HL-60 (cell line): ENCODE data around the gene RHEX.

Experiments
- POLR2AphosphoS5 ChIP-seq: IDR thresholded peaks from 2 replicates; pipeline ENCODE4 v1.6.1; 2012; ENCODE audit warnings: low read depth
- REST ChIP-seq: IDR thresholded peaks from 2 replicates; pipeline ENCODE4 v1.6.1; 2012; ENCODE audit warnings: low read depth; ENCODE audit not compliant: insufficient replicate concordance
- TF ChIP-seq, protein P1 (sequence below): IDR thresholded peaks from one replicate; pipeline ENCODE4 v1.5.1; 2011; ENCODE audit warnings: low read length, control low read depth, inconsistent platforms; ENCODE audit not compliant: insufficient read depth

- TF ChIP-seq POLR2AphosphoS5 (0 out of 2 replicates have a peak, but pooled peaks have one; percentile 19), REST (no peak)
- TF ChIP-seq, protein P1, sequence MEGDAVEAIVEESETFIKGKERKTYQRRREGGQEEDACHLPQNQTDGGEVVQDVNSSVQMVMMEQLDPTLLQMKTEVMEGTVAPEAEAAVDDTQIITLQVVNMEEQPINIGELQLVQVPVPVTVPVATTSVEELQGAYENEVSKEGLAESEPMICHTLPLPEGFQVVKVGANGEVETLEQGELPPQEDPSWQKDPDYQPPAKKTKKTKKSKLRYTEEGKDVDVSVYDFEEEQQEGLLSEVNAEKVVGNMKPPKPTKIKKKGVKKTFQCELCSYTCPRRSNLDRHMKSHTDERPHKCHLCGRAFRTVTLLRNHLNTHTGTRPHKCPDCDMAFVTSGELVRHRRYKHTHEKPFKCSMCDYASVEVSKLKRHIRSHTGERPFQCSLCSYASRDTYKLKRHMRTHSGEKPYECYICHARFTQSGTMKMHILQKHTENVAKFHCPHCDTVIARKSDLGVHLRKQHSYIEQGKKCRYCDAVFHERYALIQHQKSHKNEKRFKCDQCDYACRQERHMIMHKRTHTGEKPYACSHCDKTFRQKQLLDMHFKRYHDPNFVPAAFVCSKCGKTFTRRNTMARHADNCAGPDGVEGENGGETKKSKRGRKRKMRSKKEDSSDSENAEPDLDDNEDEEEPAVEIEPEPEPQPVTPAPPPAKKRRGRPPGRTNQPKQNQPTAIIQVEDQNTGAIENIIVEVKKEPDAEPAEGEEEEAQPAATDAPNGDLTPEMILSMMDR: no peak
These were observed 4.4 kb upstream of the RHEX start for GRCh38 chr1:206048582-206048981.
